H1 (cell line): ENCODE data around the gene MED6. TPM values are rescaled to one million over a fixed set of nuclear protein-coding genes. Genes with fewer than 3 reads are reported as not detected.
A peak's percentile ranks its signal among the peaks of the same experiment; 100 is the strongest.

ENCODE experiments used
- CTCF ChIA-PET: fragments of 300-600 bp; sonication (Branson Sonifier 250); formaldehyde crosslinking; loops from one replicate; lab custom pipeline; 2021; ENCODE audit not compliant: partially characterized antibody; lab: Charles Lee
- POLR2A ChIA-PET: fragments of 300-600 bp; sonication (Branson Sonifier 250); formaldehyde crosslinking; loops from one replicate; lab custom pipeline; 2021; ENCODE audit warnings: inconsistent platforms; ENCODE audit not compliant: partially characterized antibody; lab: Charles Lee
- DNase-seq, 2 experiments: peaks; one replicate each; pipeline versions ENCODE4 v3.0.0 to v3.0.0-alpha.2; 2010 to 2022; ENCODE audit warnings: low spot score in 2 of 2, low read depth in 1 of 2, mixed read lengths in 1 of 2
- FAIRE-seq: peaks from 2 replicates; lab custom pipeline; 2011; peaks lifted over from hg19 to GRCh38; lab: Jason Lieb, UNC
- H2AFZ ChIP-seq: 2 replicates; pipeline ENCODE4 v1.8.1; 2012; ENCODE audit warnings: low read length, inconsistent platforms
- H2AK5ac ChIP-seq: 2 replicates; pipeline ENCODE4 v1.6.1; 2013; ENCODE audit warnings: low read depth, low read length
- H2BK120ac ChIP-seq: replicated peaks from 2 replicates; pipeline ENCODE3; 2013; ENCODE audit warnings: low read depth, low read length, inconsistent platforms
- H2BK12ac ChIP-seq: 2 replicates; pipeline ENCODE4 v1.6.1; 2013; ENCODE audit warnings: low read depth, low read length
- H2BK15ac ChIP-seq: 2 replicates; pipeline ENCODE4 v1.6.1; 2013; ENCODE audit warnings: low read length
- H2BK20ac ChIP-seq: 2 replicates; pipeline ENCODE4 v1.6.1; 2013; ENCODE audit warnings: low read length
- H2BK5ac ChIP-seq: 2 replicates; pipeline ENCODE4 v1.6.1; 2013; ENCODE audit warnings: low read depth, low read length
- H3K14ac ChIP-seq: 2 replicates; pipeline ENCODE4 v1.6.1; 2013; ENCODE audit warnings: inconsistent platforms; ENCODE audit not compliant: insufficient read length
- H3K18ac ChIP-seq: 2 replicates; pipeline ENCODE4 v1.6.1; 2013; ENCODE audit warnings: low read length; ENCODE audit errors: extremely low read depth
- H3K23ac ChIP-seq: 2 replicates; pipeline ENCODE4 v1.6.1; 2013; ENCODE audit warnings: inconsistent platforms; ENCODE audit not compliant: insufficient read length
- H3K23me2 ChIP-seq: 2 replicates; pipeline ENCODE4 v1.6.1; 2013; ENCODE audit warnings: low read depth, low read length
- H3K27ac ChIP-seq: 2 replicates; pipeline ENCODE4 v1.6.1; 2011; ENCODE audit warnings: low read depth, low read length, inconsistent platforms
- H3K27me3 ChIP-seq, 4 experiments: replicated peaks in 1 of 4; 1 replicate in 1 of 4; 2 replicates in 3 of 4; pipeline versions ENCODE4 v1.6.1 to v1.8.1; 2011 to 2013; ENCODE audit warnings: low read length in 3 of 4, mild to moderate bottlenecking in 3 of 4, inconsistent platforms in 2 of 4, mixed read lengths in 2 of 4, moderate library complexity in 1 of 4; ENCODE audit not compliant: control insufficient read depth in 3 of 4, insufficient read depth in 3 of 4; ENCODE audit errors: extremely low read depth in 1 of 4
- H3K36me3 ChIP-seq, 4 experiments: 2 replicates each; pipeline versions ENCODE4 v1.6.1 to v1.8.1; 2011 to 2013; ENCODE audit warnings: mild to moderate bottlenecking in 4 of 4, low read length in 3 of 4, moderate library complexity in 2 of 4, control low read depth in 1 of 4, inconsistent platforms in 1 of 4; ENCODE audit not compliant: insufficient read depth in 4 of 4, control insufficient read depth in 2 of 4
- H3K4ac ChIP-seq: replicated peaks from 2 replicates; pipeline ENCODE3; 2013; ENCODE audit warnings: low read length, low read depth, mixed read lengths, inconsistent platforms; ENCODE audit not compliant: insufficient read length
- H3K4me1 ChIP-seq, 4 experiments: replicated peaks in 1 of 4; 1 replicate in 1 of 4; 2 replicates in 3 of 4; pipeline versions ENCODE4 v1.6.1 to v1.8.1; 2011 to 2013; ENCODE audit warnings: low read length in 3 of 4, inconsistent platforms in 2 of 4, mixed read lengths in 1 of 4; ENCODE audit not compliant: insufficient read depth in 4 of 4, control insufficient read depth in 3 of 4
- H3K4me2 ChIP-seq, 2 experiments: 2 replicates each; pipeline versions ENCODE4 v1.6.1 to v1.8.1; 2011 to 2013; ENCODE audit warnings: low read depth in 2 of 2, low read length in 2 of 2, control low read depth in 1 of 2, inconsistent platforms in 1 of 2, mild to moderate bottlenecking in 1 of 2; ENCODE audit not compliant: insufficient read depth in 1 of 2
- H3K4me3 ChIP-seq, 4 experiments: fragments of 200-600, 300-600 bp in 1 of 4; sonication (generic), shearing (Covaris generic), sonication (Bioruptor Twin) in 1 of 4; 2 replicates each; pipeline versions ENCODE4 v1.5.1 to v1.8.1; 2011 to 2016; ENCODE audit warnings: low read length in 4 of 4, low read depth in 3 of 4, control low read depth in 2 of 4, inconsistent platforms in 2 of 4, mild to moderate bottlenecking in 2 of 4, mixed read lengths in 1 of 4, moderate library complexity in 1 of 4; ENCODE audit not compliant: insufficient read depth in 2 of 4; ENCODE audit errors: extremely low read depth in 1 of 4
- H3K56ac ChIP-seq: replicated peaks from 2 replicates; pipeline ENCODE3; 2013; ENCODE audit warnings: low read depth, mild to moderate bottlenecking, mixed read lengths, low read length, inconsistent platforms; ENCODE audit not compliant: insufficient read length
- H3K79me1 ChIP-seq: 2 replicates; pipeline ENCODE4 v1.6.1; 2013; ENCODE audit warnings: low read depth, low read length, control low read depth
- H3K79me2 ChIP-seq, 2 experiments: 2 replicates each; pipeline versions ENCODE4 v1.6.1 to v1.8.1; 2012 to 2013; ENCODE audit warnings: low read length in 2 of 2, mild to moderate bottlenecking in 2 of 2, inconsistent platforms in 1 of 2; ENCODE audit not compliant: insufficient read depth in 2 of 2, control insufficient read depth in 1 of 2
- H3K9ac ChIP-seq, 4 experiments: replicated peaks in 1 of 4; 1 replicate in 1 of 4; 2 replicates in 3 of 4; pipeline versions ENCODE4 v1.6.1 to v1.8.1; 2011 to 2013; ENCODE audit warnings: low read depth in 3 of 4, low read length in 3 of 4, control low read depth in 2 of 4, mild to moderate bottlenecking in 2 of 4, moderate library complexity in 2 of 4, inconsistent platforms in 1 of 4; ENCODE audit errors: extremely low read depth in 1 of 4
- H3K9me3 ChIP-seq, 2 experiments: 2 replicates each; pipeline versions ENCODE4 v1.6.1 to v1.8.1; 2012 to 2013; ENCODE audit warnings: mild to moderate bottlenecking in 2 of 2, moderate library complexity in 2 of 2, control low read depth in 1 of 2, inconsistent platforms in 1 of 2, low read depth in 1 of 2, low read length in 1 of 2, mixed read lengths in 1 of 2; ENCODE audit not compliant: insufficient read depth in 2 of 2
- H4K20me1 ChIP-seq, 2 experiments: replicated peaks in 1 of 2; 2 replicates each; pipeline versions ENCODE3 to v1.8.1; 2011 to 2013; ENCODE audit warnings: inconsistent platforms in 2 of 2, low read length in 2 of 2, mild to moderate bottlenecking in 1 of 2; ENCODE audit not compliant: insufficient read depth in 2 of 2, control insufficient read depth in 1 of 2
- H4K5ac ChIP-seq: 2 replicates; pipeline ENCODE4 v1.6.1; 2013; ENCODE audit warnings: low read length, low read depth, mixed read lengths, inconsistent platforms; ENCODE audit not compliant: insufficient read length
- H4K8ac ChIP-seq: 2 replicates; pipeline ENCODE4 v1.8.0; 2013; ENCODE audit warnings: mild to moderate bottlenecking, moderate library complexity, low read length, inconsistent platforms; ENCODE audit not compliant: insufficient read depth; ENCODE audit errors: extremely low read depth
- H4K91ac ChIP-seq: replicated peaks from 2 replicates; pipeline ENCODE3; 2013; ENCODE audit warnings: low read length, mixed read lengths, inconsistent platforms; ENCODE audit not compliant: insufficient read length
- ASH2L ChIP-seq: fragments of 200-600, 300-600 bp; sonication (generic); IDR thresholded peaks from one replicate; pipeline ENCODE4 v1.7.1; 2017; ENCODE audit warnings: low read length
- EZH2 ChIP-seq: fragments of 200-600 bp; sonication (generic); IDR thresholded peaks from 2 replicates; pipeline ENCODE4 v1.7.1; 2012; ENCODE audit warnings: low read depth, mild to moderate bottlenecking, moderate library complexity, low read length, inconsistent platforms; ENCODE audit not compliant: severe bottlenecking
- GTF2F1 ChIP-seq: IDR thresholded peaks from 2 replicates; pipeline ENCODE4 v1.6.1; 2012; ENCODE audit warnings: low read depth, low read length, improper control_type of control experiment, borderline replicate concordance
- RAD21 ChIP-seq, 2 experiments: IDR thresholded peaks in 1 of 2; conservative IDR thresholded peaks in 1 of 2; 2 replicates each; pipeline ENCODE4 v1.6.1; 2011; ENCODE audit warnings: low read depth in 2 of 2, low read length in 2 of 2, improper control_type of control experiment in 1 of 2, inconsistent platforms in 1 of 2, mild to moderate bottlenecking in 1 of 2, moderate library complexity in 1 of 2
- YY1 ChIP-seq: IDR thresholded peaks from 2 replicates; pipeline ENCODE4 v1.6.1; 2011; ENCODE audit warnings: low read depth, mild to moderate bottlenecking, low read length
- WGBS, 2 experiments: shearing (Covaris generic) in 1 of 2; methylation state at CpG; one replicate each; pipeline versions ENCODE4 v1.1.6 to v1.1.7; 2013 to 2015; ENCODE audit warnings: low lambda C conversion rate in 2 of 2, mixed read lengths in 2 of 2, inconsistent platforms in 1 of 2, low coverage in 1 of 2, missing lambda C conversion rate in 1 of 2; ENCODE audit not compliant: insufficient replicate concordance in 2 of 2, insufficient coverage in 1 of 2, insufficient read length in 1 of 2; ENCODE audit errors: extremely low coverage in 1 of 2, missing lambda C conversion rate in 1 of 2; 5-methylcytosine and 5-hydroxymethylcytosine counted together
- polyA plus RNA-seq, 7 experiments: library from polyadenylated mRNA; depleted of rRNA in 3 of 7; stranded (reverse) in 5 of 7; unstranded in 2 of 7; fragments of >200 nt in 5 of 7; fragments of 200-250 nt in 2 of 7; gene quantifications; 1 replicate in 5 of 7; 2 replicates in 1 of 7; 4 replicates in 1 of 7; pipeline versions ENCODE4 v1.2.1 to v1.2.3, GENCODE V29; 2011 to 2013; ENCODE audit warnings: missing spikeins in 2 of 7, mixed read lengths in 2 of 7
- total RNA-seq: library from RNA; stranded (reverse); fragmentation: NEBNext Ultra II Directional; extraction: Animal tissue kit (Norgen Biotek cat#: 25700); gene quantifications from 2 replicates; pipeline ENCODE4 v1.2.1, GENCODE V29; 2021

Gene MED6
- total and polyA plus RNA-seq, 2 of the 8 experiments (the other 6 are each of a cell fraction or from before 2014, with no cell fraction given), result 33.1 to 39.7 TPM

DNA sequence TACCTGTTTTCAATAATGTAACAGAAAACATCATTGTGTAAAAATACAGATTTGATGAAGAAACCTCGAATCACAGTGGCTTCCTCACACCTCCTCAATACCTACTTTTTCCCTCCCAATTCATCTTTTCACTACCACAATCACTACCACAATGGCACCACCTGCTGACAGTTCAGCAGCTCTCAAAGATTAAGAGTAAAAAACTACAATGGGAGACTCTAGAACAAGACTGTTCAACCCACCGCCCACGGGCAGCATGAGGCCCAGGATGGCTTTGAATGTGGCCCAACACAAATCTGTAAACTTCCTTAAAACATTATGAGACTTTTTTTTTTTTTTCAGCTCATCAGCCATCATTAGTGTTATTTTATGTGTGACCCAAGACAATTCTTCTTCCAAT is 15.2 kb downstream of the MED6 start:
- Histone ChIP-seq H3K36me3 (peaks cover 0 to 75% (median 26%) of the 10 kb centered on the region in 4 experiments; a peak in 7 of 8 replicates), H2BK120ac (no peak overlapping the region), H3K79me2 (no peaks in the 10 kb centered on the region), H2BK12ac (no peak overlapping the region), H4K5ac (no peak overlapping the region), H3K9ac (peak overlapping the region in 1 of 4 experiments; percentile 34; a peak in 1 of 7 replicates), H4K91ac (no peak overlapping the region), H3K14ac (no peak overlapping the region), H3K27ac (no peak overlapping the region), H3K23me2 (no peaks in the 10 kb centered on the region), H3K18ac (no peak overlapping the region), H3K4me1 (no peaks in the 10 kb centered on the region), H2BK20ac (no peak overlapping the region)
- no peak for FAIRE-seq
- WGBS, 2 experiments, result 98% methylated on average over 3 of the region's 3 CpGs; no CpG with 5 or more reads in 1 of the 2 experiments
- TF ChIP-seq GTF2F1 (no peak), YY1 (no peak), RAD21 (IDR thresholded peaks at IDR 0.05 in 1 of 2, conservative IDR thresholded peaks at IDR 0.05 in 1 of 2; ENCODE audit: low read depth in 2 of 2, low read length in 2 of 2) (peak; percentile 20; a peak in 3 of 4 replicates), EZH2 (no peak), ASH2L (no peak)
- TF ChIP-seq, all 59 proteins: peak for 1
- H2AK5ac ChIP-seq, result no peak overlapping the region
- H3K4ac ChIP-seq, result no peak overlapping the region
- H2AFZ ChIP-seq, result no peak overlapping the region
- H3K56ac ChIP-seq, result no peak overlapping the region
- no peaks in the 10 kb centered on the region; the same call in 1 of the 2 replicates for H3K79me1 ChIP-seq
- H3K4me3 ChIP-seq, result no peak overlapping the region
- H3K23ac ChIP-seq, result no peak overlapping the region
- ChIA-PET POLR2A (interaction anchor here (1.9 kb wide), 1 partner anchor 13 kb away, joined by 4 read pairs; no protein-coding TSS in a partner anchor), CTCF (interaction anchor here (1.0 to 1.7 kb wide), 4 partner anchors 10 to 188 kb away, joined by 3 to 6 read pairs (median 4); no protein-coding TSS in a partner anchor)
- no peak overlapping the region for H2BK5ac ChIP-seq
- H4K20me1 ChIP-seq, result peaks cover 0 to 1% of the 10 kb centered on the region in 2 experiments
- no peaks in the 10 kb centered on the region for H3K9me3 ChIP-seq
- no peaks in the 10 kb centered on the region for H3K27me3 ChIP-seq
- no peak overlapping the region for H4K8ac ChIP-seq
- no peak overlapping the region for H2BK15ac ChIP-seq
- no peak for DNase-seq
- no peak overlapping the region for H3K4me2 ChIP-seq
